Measurements from ENCODE around the gene MGAT4A. TPM values are rescaled to one million over a fixed set of nuclear protein-coding genes. Genes with fewer than 3 reads are reported as not detected.

Gene MGAT4A
- total and polyA plus RNA-seq, 9 of the 15 experiments (the other 6 are each of a cell fraction or from before 2014, with no cell fraction given), result 0.03 to 0.53 (median 0.18) TPM; not detected in 2

DNA sequence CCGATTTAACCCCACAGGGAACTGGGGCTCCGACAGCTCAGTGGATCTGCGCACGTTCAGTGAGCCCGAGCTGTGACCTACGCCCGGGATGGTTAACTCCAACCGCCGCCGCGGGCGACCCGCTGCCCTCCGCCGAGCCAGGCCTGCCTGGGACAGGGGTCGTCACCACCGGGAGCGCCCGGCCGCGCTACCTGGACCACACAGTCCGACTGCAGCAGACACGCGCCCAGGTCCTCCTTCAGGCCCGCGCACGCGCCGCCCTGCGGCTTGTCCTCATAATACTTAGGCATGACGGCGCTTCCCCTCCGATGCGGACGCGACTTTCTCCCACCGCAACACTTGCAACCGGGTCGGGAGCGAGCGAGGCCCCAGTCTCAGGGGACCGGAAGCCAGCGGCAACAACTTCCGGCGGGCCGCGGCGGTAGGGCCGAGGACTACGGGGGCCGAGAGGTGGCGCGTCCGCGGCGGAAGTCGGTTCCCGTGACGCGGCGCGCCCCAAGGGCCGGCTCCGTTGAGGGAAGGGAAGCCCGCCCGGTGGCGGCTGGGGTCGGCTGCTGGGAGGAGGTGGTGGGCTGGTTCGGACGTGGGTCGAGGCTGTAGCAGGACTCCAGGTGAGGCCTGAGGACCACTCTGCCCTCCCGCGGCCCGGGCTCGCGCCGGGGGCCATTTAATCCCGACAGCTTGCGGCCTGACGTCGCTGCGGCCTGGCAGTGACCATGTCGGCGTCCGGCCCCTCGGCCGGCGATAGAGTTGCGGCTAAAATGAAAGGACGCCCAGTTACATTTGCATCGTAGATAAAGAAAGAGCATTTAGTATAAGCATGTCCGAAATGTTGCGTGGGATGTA, 122.6 kb downstream of the MGAT4A start, which contains the start of the genes COA5 and UNC50 (continued):
- TF ChIP-seq, protein P1, sequence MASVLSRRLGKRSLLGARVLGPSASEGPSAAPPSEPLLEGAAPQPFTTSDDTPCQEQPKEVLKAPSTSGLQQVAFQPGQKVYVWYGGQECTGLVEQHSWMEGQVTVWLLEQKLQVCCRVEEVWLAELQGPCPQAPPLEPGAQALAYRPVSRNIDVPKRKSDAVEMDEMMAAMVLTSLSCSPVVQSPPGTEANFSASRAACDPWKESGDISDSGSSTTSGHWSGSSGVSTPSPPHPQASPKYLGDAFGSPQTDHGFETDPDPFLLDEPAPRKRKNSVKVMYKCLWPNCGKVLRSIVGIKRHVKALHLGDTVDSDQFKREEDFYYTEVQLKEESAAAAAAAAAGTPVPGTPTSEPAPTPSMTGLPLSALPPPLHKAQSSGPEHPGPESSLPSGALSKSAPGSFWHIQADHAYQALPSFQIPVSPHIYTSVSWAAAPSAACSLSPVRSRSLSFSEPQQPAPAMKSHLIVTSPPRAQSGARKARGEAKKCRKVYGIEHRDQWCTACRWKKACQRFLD (CRISPR knock-in tag; IDR thresholded peaks at IDR 0.05), result 0 out of 2 replicates have a peak, but pooled peaks have one; percentile 76
- TF ChIP-seq KDM4B (IDR thresholded peaks at IDR 0.05; ENCODE audit: borderline replicate concordance in 2 of 2, low read depth in 1 of 2), result peak in 1 of 2 experiments; percentile 91; a peak in 1 of 4 replicates
- peak; percentile 90 for TF ChIP-seq TAF9B (IDR thresholded peaks at IDR 0.05; ENCODE audit: partially characterized antibody)
- TF ChIP-seq ZKSCAN1 (IDR thresholded peaks at IDR 0.05; ENCODE audit: low read depth, low read length), result no peak
- TF ChIP-seq, protein P2, sequence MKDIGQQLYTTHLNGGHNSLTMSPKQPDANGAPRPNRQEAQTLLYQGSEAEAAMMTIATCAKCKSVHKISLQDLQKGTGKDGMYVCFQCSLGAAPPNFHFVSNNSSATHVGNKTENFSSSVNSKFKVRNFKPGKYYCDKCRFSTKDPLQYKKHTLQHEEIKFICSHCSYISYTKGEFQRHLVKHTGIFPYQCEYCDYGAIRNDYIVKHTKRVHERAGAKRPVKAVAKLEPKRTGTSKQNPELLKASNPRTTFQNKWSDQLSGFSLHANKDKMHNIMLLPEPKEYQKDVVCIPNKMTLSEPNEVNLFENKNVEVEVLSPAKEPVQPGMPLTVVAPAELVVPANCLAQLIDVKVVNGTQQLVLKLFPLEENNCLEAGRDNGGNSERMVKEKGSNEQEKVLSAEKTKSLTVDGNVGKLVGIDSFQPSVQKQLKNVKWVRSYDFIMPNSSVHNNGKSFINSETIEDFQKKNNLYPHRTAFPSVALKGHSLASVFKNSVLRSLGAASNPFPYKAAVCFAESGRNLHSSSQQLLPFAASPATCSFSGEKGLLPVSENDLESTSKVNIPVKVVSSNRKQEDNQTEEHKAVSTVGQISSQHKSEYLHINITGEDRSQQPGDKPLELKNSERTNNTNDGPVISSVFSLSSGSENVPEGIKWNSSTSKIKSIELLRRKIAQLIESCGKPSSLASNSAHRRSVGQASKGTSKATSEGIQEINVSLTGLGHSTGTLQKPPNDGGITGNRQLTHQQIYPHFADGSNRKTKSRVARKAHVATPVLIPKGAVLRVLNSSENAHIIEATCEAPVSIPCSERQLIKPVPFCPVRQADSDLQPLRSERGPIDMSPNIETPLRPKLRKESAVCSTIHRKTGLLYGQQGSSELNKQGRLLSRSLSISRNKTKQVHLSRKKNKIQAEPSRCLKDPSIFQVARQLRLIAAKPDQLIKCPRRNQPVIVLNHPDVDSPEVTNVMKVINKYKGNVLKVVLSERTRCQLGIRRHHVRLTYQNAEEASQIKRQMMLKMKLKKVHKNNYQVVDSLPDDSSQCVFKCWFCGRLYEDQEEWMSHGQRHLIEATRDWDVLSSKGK (CRISPR knock-in tag; IDR thresholded peaks at IDR 0.05), result no peak
- TF ChIP-seq HLTF (IDR thresholded peaks at IDR 0.05), result no peak
- TF ChIP-seq ZFX (CRISPR knock-in tag; IDR thresholded peaks at IDR 0.05), result peak; percentile 99
- TF ChIP-seq, protein P3, sequence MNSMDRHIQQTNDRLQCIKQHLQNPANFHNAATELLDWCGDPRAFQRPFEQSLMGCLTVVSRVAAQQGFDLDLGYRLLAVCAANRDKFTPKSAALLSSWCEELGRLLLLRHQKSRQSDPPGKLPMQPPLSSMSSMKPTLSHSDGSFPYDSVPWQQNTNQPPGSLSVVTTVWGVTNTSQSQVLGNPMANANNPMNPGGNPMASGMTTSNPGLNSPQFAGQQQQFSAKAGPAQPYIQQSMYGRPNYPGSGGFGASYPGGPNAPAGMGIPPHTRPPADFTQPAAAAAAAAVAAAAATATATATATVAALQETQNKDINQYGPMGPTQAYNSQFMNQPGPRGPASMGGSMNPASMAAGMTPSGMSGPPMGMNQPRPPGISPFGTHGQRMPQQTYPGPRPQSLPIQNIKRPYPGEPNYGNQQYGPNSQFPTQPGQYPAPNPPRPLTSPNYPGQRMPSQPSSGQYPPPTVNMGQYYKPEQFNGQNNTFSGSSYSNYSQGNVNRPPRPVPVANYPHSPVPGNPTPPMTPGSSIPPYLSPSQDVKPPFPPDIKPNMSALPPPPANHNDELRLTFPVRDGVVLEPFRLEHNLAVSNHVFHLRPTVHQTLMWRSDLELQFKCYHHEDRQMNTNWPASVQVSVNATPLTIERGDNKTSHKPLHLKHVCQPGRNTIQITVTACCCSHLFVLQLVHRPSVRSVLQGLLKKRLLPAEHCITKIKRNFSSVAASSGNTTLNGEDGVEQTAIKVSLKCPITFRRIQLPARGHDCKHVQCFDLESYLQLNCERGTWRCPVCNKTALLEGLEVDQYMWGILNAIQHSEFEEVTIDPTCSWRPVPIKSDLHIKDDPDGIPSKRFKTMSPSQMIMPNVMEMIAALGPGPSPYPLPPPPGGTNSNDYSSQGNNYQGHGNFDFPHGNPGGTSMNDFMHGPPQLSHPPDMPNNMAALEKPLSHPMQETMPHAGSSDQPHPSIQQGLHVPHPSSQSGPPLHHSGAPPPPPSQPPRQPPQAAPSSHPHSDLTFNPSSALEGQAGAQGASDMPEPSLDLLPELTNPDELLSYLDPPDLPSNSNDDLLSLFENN (IDR thresholded peaks at IDR 0.05; ENCODE audit: low read depth in 2 of 2, low read length in 2 of 2), result peak in 1 of 2 experiments; percentile 56; a peak in 1 of 4 replicates
- peak; percentile 46; the same call in 1 of the 2 replicates for TF ChIP-seq HDAC8 (tag; IDR thresholded peaks at IDR 0.05)
- TF ChIP-seq GABPB1 (CRISPR knock-in tag; IDR thresholded peaks at IDR 0.05), result peak; percentile 98
- no peak for TF ChIP-seq HDAC3 (IDR thresholded peaks at IDR 0.05; ENCODE audit: borderline replicate concordance, partially characterized antibody)
- TF ChIP-seq, protein P4, sequence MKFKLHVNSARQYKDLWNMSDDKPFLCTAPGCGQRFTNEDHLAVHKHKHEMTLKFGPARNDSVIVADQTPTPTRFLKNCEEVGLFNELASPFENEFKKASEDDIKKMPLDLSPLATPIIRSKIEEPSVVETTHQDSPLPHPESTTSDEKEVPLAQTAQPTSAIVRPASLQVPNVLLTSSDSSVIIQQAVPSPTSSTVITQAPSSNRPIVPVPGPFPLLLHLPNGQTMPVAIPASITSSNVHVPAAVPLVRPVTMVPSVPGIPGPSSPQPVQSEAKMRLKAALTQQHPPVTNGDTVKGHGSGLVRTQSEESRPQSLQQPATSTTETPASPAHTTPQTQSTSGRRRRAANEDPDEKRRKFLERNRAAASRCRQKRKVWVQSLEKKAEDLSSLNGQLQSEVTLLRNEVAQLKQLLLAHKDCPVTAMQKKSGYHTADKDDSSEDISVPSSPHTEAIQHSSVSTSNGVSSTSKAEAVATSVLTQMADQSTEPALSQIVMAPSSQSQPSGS (CRISPR knock-in tag; IDR thresholded peaks at IDR 0.05), result no peak
- 0 out of 2 replicates have a peak, but pooled peaks have one; percentile 44 for TF ChIP-seq CAMTA2 (CRISPR knock-in tag; conservative IDR thresholded peaks at IDR 0.05)
- TF ChIP-seq TBL1XR1 (IDR thresholded peaks at IDR 0.05; ENCODE audit: low read length in 2 of 2), result peak in 1 of 2 experiments; percentile 33; a peak in 1 of 4 replicates
- 0 out of 2 replicates have a peak, but pooled peaks have one; percentile 4 for TF ChIP-seq CGGBP1 (CRISPR knock-in tag; IDR thresholded peaks at IDR 0.05)
- TF ChIP-seq TAF7 (tag; IDR thresholded peaks at IDR 0.05), result peak; percentile 76

Measured in K562 (cell line).